GM21447 (cell line): ENCODE data around the gene LIMK1.
"Not testable (repeated sequence)": the region's sequence is repeated elsewhere in the genome, so short reads cannot be mapped to it uniquely, and the experiment has no call there.

Experiments used
- ATAC-seq: cut with Tn5 transposase; IDR thresholded peaks from one replicate; pipeline ENCODE4 v1.9.1; 2021; ENCODE audit not compliant: unreplicated experiment

Gene LIMK1

DNA sequence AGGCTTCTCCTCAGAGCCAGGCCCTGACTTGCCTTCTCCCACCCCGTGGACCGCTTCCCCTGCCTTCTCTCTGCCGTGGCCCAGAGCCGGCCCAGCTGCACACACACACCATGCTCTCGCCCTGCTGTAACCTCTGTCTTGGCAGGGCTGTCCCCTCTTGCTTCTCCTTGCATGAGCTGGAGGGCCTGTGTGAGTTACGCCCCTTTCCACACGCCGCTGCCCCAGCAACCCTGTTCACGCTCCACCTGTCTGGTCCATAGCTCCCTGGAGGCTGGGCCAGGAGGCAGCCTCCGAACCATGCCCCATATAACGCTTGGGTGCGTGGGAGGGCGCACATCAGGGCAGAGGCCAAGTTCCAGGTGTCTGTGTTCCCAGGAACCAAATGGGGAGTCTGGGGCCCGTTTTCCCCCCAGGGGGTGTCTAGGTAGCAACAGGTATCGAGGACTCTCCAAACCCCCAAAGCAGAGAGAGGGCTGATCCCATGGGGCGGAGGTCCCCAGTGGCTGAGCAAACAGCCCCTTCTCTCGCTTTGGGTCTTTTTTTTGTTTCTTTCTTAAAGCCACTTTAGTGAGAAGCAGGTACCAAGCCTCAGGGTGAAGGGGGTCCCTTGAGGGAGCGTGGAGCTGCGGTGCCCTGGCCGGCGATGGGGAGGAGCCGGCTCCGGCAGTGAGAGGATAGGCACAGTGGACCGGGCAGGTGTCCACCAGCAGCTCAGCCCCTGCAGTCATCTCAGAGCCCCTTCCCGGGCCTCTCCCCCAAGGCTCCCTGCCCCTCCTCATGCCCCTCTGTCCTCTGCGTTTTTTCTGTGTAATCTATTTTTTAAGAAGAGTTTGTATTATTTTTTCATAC lies 38.0 kb downstream of the LIMK1 start:
- no peak for ATAC-seq

DNA sequence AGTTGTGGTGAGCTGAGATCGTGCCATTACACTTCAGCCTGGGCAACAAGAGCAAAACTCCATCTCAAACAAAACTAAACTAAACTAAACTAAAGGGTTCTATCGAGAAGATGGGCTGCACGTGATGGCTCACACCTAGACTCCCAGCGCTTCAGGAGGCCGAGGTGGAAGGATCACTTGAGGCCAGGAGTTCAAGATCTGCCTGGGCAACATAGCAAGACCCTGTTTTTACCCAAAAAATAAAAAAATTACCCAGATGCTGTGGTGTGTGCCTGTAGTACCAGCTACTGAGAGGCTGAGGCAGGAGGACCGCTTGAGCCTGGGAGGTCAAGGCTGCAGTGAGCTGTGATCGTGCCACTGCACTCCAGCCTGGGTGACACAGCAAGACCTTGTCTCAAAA lies 40.3 kb downstream of the LIMK1 start:
- ATAC-seq: not testable (repeated sequence)

DNA sequence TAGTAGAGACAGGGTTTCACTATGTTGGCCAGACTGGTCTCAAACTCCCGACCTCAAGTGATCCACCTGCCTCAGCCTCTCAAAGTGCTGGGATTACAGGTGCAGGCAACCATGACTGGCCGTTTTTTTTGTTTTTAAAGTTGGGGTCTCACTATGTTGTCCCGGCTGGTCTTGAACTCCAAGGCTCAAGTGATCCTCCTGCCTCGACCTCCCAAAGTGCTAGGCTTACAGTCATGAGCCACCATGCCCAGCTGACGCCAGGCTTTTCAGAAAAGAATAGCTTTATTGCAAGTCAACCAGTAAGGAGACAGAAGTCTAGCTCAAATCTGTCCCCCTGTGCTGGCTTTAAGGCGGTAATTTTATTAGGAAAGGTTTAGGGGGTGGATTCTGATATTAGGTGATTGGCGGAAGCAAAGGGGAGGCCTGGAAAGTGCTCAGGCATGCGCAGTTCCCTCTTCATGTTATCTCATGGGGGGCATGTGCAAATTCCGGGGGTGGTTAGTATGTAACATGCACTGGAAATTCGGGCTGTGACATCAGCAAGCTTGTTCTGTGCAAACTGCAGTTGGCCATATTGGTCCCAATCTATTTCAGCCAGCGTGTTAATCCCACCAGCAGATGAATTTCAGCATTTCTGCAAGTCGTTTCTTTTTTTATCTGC lies 42.7 kb downstream of the LIMK1 start:
- no peak for ATAC-seq

DNA sequence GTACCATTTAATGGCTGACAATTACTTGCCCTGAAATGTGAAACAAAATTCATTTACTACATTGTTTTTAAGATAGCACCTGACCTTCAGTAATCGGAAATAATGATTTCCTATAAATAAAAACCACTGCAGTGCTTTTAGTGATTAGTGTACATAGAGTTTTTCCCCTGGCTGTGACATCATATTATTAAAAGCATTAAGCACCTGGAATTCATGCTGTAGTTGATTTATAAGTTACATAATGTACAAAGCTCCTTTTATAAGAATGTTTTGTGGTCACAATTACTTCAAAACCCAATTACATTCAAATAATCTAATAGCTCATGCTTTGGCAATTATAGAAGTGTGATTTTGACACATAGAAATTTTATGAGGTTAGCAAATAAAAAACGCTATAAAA lies 46.3 kb downstream of the LIMK1 start:
- ATAC-seq: no peak

DNA sequence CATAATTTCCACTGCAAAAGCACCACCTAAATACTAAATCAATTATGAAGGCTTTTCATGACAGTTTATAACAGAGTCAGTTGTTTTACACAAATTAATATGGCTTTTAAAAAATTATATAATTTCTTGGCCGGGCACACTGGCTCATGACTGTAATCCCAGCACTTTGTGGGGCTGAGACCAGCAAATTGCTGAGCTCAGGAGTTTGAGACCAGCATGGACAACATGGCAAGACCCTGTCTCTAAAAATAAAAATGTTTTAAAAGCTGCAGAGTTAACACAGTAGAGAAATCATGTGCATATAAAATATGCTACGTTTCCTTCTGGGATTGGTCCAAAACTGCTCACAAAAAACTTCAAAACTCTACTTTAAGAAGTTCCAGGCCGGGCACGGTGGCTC lies 46.9 kb downstream of the LIMK1 start:
- no peak for ATAC-seq

DNA sequence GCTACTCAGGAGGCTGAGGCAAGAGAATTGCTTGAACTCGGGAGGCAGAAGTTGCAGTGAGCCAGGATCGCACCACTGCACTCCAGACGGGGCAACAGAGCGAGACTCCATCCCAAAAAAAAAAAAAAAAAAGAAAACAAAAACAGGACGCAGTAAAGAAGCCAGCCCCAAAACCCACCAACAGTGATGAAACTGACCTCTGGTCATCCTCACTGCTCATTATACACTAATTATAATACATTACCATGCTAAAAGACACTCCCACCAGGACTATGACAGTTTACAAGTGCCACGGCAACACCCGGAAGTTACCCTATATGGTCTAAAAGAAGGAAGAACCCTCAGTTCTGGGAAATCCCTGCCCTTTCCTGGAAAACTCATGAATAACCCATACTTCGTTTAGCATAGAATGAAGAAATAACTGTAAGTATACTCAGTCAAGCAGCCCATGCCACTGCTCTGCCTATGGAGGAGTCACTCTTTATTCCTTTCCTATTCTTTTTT lies 50.6 kb downstream of the LIMK1 start:
- ATAC-seq: no peak

DNA sequence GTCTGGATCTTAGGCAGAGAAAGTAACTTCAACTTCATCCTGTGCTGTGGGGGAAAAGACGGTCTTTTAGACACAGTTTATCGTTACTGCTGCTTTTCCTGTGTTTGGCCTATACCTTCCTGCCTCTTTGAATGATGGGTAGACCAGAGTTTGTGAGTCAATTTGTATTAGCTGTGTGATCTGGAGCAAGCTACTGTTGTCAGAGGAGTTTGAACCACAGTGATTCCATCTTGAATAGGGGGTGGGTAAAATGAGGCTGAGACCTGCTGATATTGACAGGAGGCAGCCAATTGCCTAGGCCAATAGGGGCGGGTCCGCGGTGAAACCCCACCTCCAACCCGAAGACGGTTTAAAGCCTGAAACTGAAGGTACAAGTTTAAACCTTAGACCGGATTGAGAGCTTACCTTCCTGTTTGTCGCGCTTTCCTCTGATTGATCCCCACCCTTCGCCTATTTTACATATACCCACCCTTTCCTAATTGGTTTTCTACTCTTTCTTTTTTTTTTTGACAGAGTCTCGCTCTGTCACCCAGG lies 54.8 kb downstream of the LIMK1 start:
- ATAC-seq: no peak

DNA sequence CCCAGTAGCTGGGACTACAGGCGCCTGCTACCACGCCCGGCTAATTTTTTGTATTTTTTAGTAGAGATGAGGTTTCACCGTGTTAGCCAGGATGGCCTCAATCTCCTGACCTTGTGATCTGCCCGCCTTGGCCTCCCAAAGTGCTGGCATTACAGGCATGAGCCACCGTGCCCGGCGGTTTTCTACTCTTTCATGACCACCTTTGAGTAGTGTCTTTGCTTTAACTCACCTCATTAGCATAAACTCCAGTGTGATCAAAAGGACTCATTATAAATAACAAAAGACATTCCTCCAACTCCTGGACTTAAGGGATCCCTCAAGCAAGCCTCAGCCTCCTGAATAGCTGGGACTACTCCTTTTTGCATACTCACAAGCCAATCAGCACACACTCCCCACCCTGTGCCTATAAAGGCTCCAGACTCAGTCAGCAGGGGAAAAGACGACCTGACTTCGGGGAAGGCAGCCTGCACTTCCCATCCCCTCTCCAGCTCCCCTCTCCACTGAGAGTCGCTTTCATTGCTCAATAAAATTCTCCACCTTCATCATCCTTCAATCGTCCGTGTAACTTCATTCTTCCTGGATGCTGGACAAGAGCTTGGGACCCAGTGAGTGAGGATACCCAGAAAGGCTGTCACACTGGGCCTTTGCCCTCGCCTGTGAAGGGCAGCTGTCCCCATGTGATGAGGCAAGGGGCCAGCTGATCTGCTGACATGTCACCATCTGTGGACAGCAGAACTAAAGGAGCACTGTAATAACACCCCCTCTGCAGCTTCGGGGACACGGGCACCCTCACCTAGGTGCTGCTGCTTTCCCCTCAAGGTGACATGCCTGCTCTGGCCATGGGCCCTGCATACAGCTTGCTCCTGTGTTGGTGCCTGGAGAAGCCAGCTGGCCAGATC lies 55.6 kb downstream of the LIMK1 start:
- no peak for ATAC-seq

DNA sequence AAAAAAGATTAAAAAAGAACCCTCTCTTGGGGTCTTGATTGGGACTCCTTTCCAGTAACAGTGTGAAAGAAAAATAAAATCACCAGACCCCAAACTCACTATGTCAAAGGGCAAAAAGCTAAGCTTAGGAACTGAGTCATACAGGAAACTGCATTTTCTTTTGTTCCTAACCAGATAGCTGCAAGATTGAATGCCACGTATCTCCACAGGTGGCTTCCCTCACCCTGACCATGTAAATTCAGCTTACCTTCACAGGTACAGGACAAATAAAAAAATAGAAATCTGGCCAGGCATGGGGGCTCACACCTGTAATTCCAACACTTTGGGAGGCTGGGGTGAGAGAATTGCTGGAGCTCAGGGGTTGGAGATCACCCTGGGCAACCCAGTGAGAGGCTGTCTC lies 58.1 kb downstream of the LIMK1 start:
- no peak for ATAC-seq

DNA sequence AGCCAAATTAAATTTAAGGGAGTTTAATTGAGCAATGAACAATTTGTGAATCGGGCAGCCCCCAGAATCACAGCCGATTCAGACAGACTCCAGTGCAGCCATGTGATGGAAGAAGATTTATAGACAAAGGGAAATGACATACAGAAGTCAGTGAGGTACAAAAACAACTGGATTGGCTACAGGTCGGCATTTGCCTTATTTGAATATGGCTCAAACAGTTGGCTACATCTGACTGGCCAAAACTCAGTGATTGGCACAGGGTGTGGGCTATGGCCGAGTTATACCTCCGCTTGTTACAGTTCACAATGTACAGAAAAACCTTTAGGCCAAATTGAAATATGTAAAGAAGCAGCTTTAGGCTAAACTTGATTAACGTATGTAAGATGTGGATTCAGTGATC lies 59.8 kb downstream of the LIMK1 start:
- ATAC-seq: no peak

DNA sequence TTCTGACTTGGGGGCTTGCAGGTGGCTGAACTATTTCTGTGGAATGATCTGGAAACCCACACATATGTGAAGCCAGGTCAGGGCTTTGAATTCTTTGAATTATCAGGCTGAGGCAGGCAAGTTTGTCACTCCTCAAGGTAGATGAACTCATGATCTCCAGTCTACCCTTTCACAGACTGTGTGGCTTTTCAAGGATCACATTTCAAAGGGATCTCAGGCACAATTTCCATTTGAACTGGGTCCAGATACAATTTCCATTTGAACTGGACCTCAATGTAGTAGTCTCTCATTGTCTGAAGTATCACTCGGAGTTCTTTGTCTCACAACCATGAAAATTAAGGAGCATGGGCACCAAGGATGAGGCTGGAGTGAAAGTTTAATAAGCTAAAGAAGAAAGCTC lies 64.9 kb downstream of the LIMK1 start:
- ATAC-seq: no peak

DNA sequence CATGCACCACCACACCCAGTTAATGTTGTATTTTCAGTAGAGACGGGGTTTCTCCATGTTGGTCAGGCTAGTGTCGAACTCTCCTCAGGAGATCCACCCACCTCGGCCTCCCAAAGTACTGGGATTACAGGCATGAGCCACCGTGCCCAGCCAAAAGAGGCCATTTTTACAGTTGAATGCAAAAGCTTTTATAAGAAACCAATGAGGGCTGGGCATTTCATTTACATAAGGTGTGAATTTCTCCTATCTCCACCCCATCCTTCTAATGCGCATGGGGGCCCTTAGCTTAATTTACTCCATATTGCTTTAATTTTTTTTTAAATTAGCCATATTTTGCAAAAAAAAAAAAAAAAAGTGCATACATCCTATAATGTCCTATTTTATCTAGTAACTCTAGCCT lies 65.5 kb downstream of the LIMK1 start:
- no peak for ATAC-seq

DNA sequence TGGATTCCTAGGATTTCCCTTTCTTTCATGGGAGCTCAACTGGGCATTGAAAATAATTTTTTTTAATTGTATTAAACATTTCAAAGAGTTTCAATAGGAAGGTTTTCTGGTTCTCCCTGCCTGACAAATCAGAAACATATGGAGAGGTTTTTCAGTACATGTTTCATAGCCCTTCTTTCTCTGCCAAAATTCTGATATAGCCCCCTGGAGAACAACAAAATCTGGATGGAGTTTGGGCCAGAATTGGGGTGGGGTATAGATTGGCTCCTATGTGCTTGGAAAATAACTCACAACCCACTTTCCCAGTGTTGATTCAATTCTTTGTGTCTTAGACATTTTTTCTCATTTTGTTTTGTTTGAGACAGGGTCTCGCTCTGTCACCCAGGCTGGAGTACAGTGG lies 66.0 kb downstream of the LIMK1 start:
- ATAC-seq: no peak

DNA sequence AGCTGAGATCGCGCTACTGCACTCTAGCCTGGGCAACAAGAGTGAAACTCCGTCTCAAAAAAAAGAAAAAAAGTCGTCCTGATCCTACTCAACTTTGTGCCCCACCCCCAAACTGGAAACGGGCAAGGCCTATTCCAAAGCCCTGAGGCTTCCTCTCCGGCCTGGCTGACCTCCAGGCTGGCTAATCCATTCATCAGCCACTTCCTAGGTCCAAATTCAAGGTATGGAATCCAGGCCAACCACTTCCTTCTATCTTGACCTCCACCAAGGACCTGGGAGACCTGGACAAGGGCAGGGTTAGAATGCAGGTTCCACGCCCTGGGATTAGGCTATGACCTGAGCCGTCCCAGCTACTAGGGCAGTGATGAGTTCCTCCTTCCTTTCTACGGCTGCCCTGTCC lies 70.1 kb downstream of the LIMK1 start:
- no peak for ATAC-seq

DNA sequence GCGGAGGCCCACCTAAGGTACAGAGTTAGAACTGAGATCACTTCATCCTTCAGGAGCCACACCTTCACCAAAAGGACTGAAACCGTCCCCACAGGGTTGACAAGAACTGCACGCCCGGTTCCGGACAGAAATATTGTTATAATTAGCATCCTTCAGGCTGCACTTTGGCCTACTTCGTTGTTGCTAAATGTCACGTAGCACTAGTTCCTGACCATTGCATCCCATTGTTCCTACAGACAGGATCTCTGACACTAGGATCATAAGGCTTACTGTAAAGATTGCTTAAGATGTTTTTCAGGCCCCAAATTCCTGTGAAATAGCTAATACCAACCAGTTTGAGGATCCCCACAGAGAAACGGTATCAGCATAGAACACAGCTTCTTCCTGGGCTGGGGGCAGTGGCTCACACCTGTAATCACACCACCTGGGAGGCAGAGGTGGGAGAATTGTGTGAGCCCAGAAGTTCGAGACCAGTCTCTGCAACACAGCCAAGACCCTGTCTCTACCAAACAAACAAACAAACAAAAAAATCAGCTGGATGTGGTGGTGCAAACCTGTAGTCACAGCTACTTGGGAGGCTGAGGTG lies 72.3 kb downstream of the LIMK1 start:
- ATAC-seq: no peak

DNA sequence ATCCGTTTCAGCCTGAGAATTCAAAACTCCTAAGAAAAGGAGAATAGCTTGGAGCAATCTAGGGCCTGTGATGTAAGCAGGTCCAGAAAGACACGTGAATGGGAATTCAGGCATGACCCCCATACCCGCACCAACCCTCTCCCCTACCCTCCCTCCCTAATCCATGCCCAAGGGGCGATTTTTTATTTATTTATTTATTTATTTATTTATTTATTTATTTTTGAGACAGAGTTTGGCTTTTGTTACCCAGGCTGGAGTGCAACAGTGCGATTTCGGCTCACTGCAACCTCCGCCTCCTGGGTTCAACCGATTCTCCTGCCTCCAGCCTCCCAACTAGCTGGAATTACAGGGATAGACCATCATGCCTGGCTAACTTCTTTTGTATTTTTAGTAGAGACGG lies 74.0 kb downstream of the LIMK1 start:
- no peak for ATAC-seq

DNA sequence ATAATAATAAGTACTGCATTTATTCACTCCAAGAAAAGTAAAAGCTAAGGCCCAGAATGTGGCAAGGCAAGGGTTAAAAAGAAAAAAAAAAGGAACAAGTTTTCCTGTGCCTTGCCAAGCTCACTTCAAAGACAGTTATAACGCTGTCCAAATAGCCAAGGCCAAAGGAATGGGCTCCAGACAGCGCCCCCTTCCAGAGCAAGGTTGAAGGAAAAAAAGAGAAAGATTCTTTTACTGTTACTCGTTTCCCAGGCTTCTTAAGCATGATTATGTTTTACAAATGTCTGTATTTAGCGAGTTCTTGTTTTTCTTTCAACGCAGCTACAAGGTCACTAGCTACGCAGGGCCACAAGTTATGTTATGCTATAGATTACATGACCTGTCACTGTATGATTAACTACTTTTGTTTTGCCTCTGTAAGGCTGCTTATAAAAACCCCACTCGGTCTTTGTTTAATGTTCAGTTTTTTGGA lies 81.4 kb downstream of the LIMK1 start:
- no peak for ATAC-seq

DNA sequence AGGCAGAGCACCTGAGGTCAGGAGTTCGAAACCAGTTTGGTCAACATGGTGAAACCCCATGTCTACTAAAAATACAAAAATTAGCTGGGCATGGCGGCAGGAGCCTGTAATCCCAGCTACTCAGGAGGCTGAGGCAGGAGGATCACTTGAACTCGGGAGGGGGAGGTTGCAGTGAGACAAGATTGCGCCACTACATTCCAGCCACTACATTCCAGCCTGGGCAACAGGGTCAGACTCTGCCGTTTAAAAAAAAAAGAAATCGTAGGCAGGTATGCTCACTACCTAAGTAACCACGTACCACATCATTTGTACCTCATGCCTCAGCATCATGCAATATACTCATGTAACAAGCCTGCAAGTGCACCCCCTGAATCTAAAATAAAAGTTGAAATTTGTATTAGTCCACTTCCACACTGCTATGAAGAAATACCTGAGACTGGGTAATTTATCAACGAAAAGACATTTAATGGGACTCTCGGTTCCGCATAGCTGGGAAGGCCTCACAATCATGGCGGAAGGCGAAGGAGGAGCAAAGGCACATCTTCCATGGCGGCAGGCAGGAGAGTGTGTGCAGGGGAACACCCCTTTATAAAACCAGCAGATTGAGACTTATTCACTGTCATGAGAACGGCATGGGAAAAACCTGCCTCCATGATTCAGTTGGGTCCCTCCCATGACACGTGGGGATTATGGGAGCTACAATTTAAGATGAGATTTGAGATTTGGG lies 82.4 kb downstream of the LIMK1 start:
- ATAC-seq: no peak

DNA sequence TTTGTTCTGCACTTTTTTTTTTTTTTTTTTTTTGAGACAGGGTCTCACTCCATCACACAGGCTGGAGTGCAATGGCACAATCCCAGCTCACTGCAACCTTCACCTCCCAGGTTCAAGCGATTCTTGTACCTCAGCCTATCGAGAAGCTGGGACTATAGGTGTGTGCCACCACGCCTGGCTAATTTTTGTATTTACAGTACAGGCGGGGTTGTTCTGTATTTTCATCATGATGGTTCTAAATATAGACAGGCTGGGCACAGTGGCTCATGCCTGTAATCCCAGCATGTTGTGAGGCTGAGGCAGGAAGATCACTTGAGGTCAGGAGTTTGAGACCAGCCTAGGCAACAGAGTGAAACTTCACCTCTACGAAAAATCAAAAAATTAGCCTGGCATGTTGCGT lies 83.7 kb downstream of the LIMK1 start:
- ATAC-seq: not testable (repeated sequence)
